ENCODE results near the gene WFDC2. TPM values are rescaled to one million over a fixed set of nuclear protein-coding genes. Genes with fewer than 3 reads are reported as not detected.

Gene WFDC2
- total RNA-seq, 2 donors from 2014 or later = 117 to 285 TPM

DNA sequence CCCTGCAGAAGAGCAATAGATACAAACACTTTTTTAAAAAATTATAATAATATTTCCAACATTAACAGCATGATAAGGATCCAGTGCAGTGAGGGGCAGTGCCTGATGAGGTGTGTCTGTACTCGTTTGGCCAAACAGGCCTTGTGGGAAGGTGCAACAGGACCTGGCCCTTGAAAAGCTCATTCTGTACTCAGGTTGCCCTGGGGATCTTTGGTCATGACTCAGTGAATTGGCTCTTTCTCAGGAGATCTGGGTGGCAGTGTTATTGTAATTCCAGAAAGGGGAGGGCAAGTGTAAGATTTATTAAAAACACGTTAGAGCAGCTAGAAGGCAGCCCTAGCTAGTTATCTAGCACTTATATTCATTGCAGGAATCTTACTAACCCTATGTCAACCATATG lies 48.7 kb downstream of the WFDC2 start:
- no peak for DNase-seq
- no peak overlapping the region for H3K27ac ChIP-seq
- H3K9ac ChIP-seq (ENCODE audit: low read depth in 2 of 2, low read length in 2 of 2) = no peak overlapping the region
- no peak overlapping the region for H3K4me3 ChIP-seq
- no peaks in the 10 kb centered on the region for H3K27me3 ChIP-seq
- intact Hi-C loops (cut with DNase I) = no loop called here
- no peaks in the 10 kb centered on the region for H3K4me1 ChIP-seq
- H3K36me3 ChIP-seq = no peaks in the 10 kb centered on the region
- H3K9me3 ChIP-seq = no peaks in the 10 kb centered on the region
- TF ChIP-seq, protein P1, sequence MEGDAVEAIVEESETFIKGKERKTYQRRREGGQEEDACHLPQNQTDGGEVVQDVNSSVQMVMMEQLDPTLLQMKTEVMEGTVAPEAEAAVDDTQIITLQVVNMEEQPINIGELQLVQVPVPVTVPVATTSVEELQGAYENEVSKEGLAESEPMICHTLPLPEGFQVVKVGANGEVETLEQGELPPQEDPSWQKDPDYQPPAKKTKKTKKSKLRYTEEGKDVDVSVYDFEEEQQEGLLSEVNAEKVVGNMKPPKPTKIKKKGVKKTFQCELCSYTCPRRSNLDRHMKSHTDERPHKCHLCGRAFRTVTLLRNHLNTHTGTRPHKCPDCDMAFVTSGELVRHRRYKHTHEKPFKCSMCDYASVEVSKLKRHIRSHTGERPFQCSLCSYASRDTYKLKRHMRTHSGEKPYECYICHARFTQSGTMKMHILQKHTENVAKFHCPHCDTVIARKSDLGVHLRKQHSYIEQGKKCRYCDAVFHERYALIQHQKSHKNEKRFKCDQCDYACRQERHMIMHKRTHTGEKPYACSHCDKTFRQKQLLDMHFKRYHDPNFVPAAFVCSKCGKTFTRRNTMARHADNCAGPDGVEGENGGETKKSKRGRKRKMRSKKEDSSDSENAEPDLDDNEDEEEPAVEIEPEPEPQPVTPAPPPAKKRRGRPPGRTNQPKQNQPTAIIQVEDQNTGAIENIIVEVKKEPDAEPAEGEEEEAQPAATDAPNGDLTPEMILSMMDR (IDR thresholded peaks at IDR 0.05) = no peak

DNA sequence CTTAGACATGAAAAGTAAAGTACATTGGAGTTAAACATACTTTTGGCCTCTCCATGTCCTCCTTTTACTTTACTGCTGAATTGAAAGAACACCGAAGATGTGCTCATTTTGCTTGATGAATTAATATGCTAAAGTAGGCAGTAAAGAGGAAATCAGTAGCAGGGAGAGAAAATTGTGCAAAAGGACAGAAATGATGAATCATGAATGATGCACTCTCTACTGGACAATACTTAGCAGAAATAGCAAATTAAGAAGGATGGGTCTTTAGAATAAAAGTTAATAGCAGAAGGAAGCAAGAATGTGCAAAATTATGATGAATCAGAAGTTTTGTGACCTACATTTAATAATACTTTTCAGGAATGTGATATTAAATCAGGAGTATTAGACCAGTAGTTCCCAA lies 54.3 kb downstream of the WFDC2 start:
- intact Hi-C loops (cut with DNase I) = no loop called here
- no peaks in the 10 kb centered on the region for H3K9me3 ChIP-seq
- no peak overlapping the region for H3K9ac ChIP-seq (ENCODE audit: low read depth in 2 of 2, low read length in 2 of 2)
- no peak for DNase-seq
- TF ChIP-seq, protein P1 (IDR thresholded peaks at IDR 0.05) = no peak
- no peaks in the 10 kb centered on the region for H3K36me3 ChIP-seq
- H3K27ac ChIP-seq = no peak overlapping the region
- no peak overlapping the region for H3K4me3 ChIP-seq
- H3K4me1 ChIP-seq = no peaks in the 10 kb centered on the region
- no peaks in the 10 kb centered on the region for H3K27me3 ChIP-seq

DNA sequence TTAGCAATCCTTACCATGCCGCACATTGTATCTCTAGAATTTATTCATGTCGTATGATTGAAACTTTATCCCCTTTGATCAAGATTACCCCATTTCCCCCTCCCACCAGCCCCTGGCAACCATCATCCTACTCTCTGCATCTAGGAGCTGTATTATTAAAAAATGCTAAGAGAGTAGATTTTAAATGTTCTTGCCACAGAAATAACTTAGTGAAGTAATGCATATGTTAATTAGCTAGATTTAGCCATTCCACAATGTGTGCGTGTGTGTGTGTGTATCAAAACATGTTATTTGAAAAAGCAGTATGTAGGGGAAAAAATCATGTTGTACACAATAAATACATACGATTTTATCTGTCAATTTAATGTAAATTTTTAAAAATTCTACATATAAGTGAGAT lies 57.7 kb downstream of the WFDC2 start:
- no peaks in the 10 kb centered on the region for H3K27me3 ChIP-seq
- no peak overlapping the region for H3K4me3 ChIP-seq
- H3K9ac ChIP-seq (ENCODE audit: low read depth in 2 of 2, low read length in 2 of 2) = no peak overlapping the region
- TF ChIP-seq, protein P1 (IDR thresholded peaks at IDR 0.05) = no peak
- H3K27ac ChIP-seq = no peak overlapping the region
- H3K36me3 ChIP-seq = no peaks in the 10 kb centered on the region
- H3K4me1 ChIP-seq = no peaks in the 10 kb centered on the region
- no peak for DNase-seq
- intact Hi-C loops (cut with DNase I) = no loop called here
- no peaks in the 10 kb centered on the region for H3K9me3 ChIP-seq

Small RNA genes within 50 kb of the gene (microRNA-seq; reads per million reads assigned to microRNA genes)
- not detected for gene MIR6812

Other genes with a start within 250 kb of the WFDC2 start
- gene SEMG2, start 248.4 kb upstream of the WFDC2 start, total RNA-seq = not detected
- 100 to 1,000 TPM; 109 to 113 TPM for gene SLPI, start 215.2 kb upstream of the WFDC2 start, total RNA-seq
- under 1 TPM in 1 of 2 donors, not detected in 1; 0.74 TPM for gene RBPJL, start 162.9 kb upstream of the WFDC2 start, total RNA-seq
- gene MATN4, start 161.5 kb upstream of the WFDC2 start, total RNA-seq = under 1 TPM in 1 of 2 donors, not detected in 1; 0.47 TPM
- 100 to 1,000 TPM in 1 of 2 donors, 10 to 100 TPM in 1; 70.9 to 146 TPM for gene SDC4, start 121.3 kb upstream of the WFDC2 start, total RNA-seq
- gene SYS1, start 106.6 kb upstream of the WFDC2 start, total RNA-seq = 10 to 100 TPM; 24.4 to 27.7 TPM
- gene TP53TG5, start 91.4 kb upstream of the WFDC2 start, total RNA-seq = 1 to 10 TPM in 1 of 2 donors, under 1 TPM in 1; 0.40 to 1.0 TPM
- gene DBNDD2, start 61.5 kb upstream of the WFDC2 start, total RNA-seq = 100 to 1,000 TPM; 109 to 131 TPM
- 100 to 1,000 TPM; 129 to 140 TPM for gene PIGT, start 53.6 kb upstream of the WFDC2 start, total RNA-seq
- gene SPINT3, start 45.9 kb downstream of the WFDC2 start, total RNA-seq = not detected
- gene WFDC6, start 69.7 kb downstream of the WFDC2 start, total RNA-seq = not detected
- gene EPPIN, start 77.6 kb downstream of the WFDC2 start, total RNA-seq = not detected
- not detected for gene WFDC8, start 109.5 kb downstream of the WFDC2 start, total RNA-seq
- not detected for gene WFDC10A, start 160.0 kb downstream of the WFDC2 start, total RNA-seq
- gene WFDC9, start 161.5 kb downstream of the WFDC2 start, total RNA-seq = not detected
- gene WFDC11, start 200.5 kb downstream of the WFDC2 start, total RNA-seq = not detected
- not detected for gene WFDC13, start 232.3 kb downstream of the WFDC2 start, total RNA-seq
- not detected for gene WFDC10B, start 235.3 kb downstream of the WFDC2 start, total RNA-seq